HG02884 (cell line): ENCODE data around the gene TTC29.

Experiments used
- ATAC-seq: cut with Tn5 transposase; IDR thresholded peaks from one replicate; pipeline ENCODE4 v1.9.1; 2021; ENCODE audit warnings: mild to moderate bottlenecking, moderate library complexity; ENCODE audit not compliant: unreplicated experiment

TTC29 gene

GRCh38 chr4:146945556-146946374 is at the start of gene TTC29:
TTC29 (minus strand) TSS chr4:146945864; CDS start chr4:146939895, 5,969 bp downstream.
- peak; percentile 100 for ATAC-seq

- no peak for ATAC-seq
Observed at GRCh38 chr4:146981651-146982050, 36.0 kb upstream of the TTC29 start.

GRCh38 chr4:146978641-146979040 is 33.0 kb upstream of the TTC29 start:
- no peak for ATAC-seq

- ATAC-seq: no peak
Observed at GRCh38 chr4:146976145-146976544, 30.5 kb upstream of the TTC29 start.

GRCh38 chr4:146975527-146975926 is 29.9 kb upstream of the TTC29 start:
- ATAC-seq: no peak

- ATAC-seq: no peak
Observed at GRCh38 chr4:146975036-146975435, 29.4 kb upstream of the TTC29 start.

- ATAC-seq: no peak
Observed at GRCh38 chr4:146972036-146972435, 26.4 kb upstream of the TTC29 start.

GRCh38 chr4:146969126-146969525 is 23.5 kb upstream of the TTC29 start:
- no peak for ATAC-seq

- no peak for ATAC-seq
Observed at GRCh38 chr4:146960634-146961033, 15.0 kb upstream of the TTC29 start.

- ATAC-seq: no peak
Observed at GRCh38 chr4:146959692-146960091, 14.0 kb upstream of the TTC29 start.

GRCh38 chr4:146957237-146957636 is 11.6 kb upstream of the TTC29 start:
- ATAC-seq: no peak

- no peak for ATAC-seq
Observed at GRCh38 chr4:146952896-146953295, 7.2 kb upstream of the TTC29 start.

GRCh38 chr4:146949559-146949958 is 3.9 kb upstream of the TTC29 start:
- ATAC-seq: no peak

GRCh38 chr4:146943691-146944375 is 1.8 kb downstream of the TTC29 start:
- ATAC-seq: no peak

- no peak for ATAC-seq
Observed at GRCh38 chr4:146932116-146932515, 13.5 kb downstream of the TTC29 start.

- ATAC-seq: no peak
Observed at GRCh38 chr4:146930673-146931072, 15.0 kb downstream of the TTC29 start.

- no peak for ATAC-seq
Observed at GRCh38 chr4:146927695-146928094, 18.0 kb downstream of the TTC29 start.

- peak; percentile 60 for ATAC-seq
Observed at GRCh38 chr4:146916479-146917076, 29.1 kb downstream of the TTC29 start.

- ATAC-seq: no peak
Observed at GRCh38 chr4:146915132-146915531, 30.5 kb downstream of the TTC29 start.

GRCh38 chr4:146900295-146900694 is 45.4 kb downstream of the TTC29 start:
- ATAC-seq: no peak

- ATAC-seq: no peak
Observed at GRCh38 chr4:146890301-146890700, 55.4 kb downstream of the TTC29 start.

GRCh38 chr4:146883070-146883469 is 62.6 kb downstream of the TTC29 start:
- no peak for ATAC-seq
